Erythroblast (primary cell): ENCODE data around the gene TIPRL.

ENCODE experiments used
- GATA1 ChIP-seq: IDR thresholded peaks from 2 replicates; pipeline ENCODE4 v1.6.1; 2011; ENCODE audit warnings: low read depth, mild to moderate bottlenecking, control low read depth, low read length, moderate library complexity
- POLR2A ChIP-seq: IDR thresholded peaks from 2 replicates; pipeline ENCODE4 v1.6.1; 2011; ENCODE audit warnings: mild to moderate bottlenecking, low read length

DNA sequence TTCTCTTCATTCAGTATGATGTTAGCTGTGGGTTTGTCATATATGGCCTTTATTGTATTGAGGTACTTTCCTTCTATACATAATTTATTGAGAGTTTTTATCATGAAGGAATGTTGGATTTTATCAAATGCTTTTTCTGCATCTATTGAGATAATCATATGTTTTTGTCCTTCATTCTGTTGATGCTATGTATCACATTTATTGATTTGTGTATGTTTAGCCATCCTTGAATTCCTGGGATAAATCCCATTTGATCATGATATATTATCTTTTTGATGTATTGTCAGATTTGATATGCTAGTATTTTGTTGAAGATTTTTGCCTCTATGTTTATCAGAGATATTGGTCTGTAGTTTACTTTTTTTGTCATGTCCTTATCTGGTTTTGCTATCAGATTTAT, 21.1 kb upstream of the TIPRL start:
- TF ChIP-seq POLR2A: no peak
- no peak for TF ChIP-seq GATA1
